K562 (cell line): ENCODE measurements around the gene ZNF598. TPM values are rescaled to one million over a fixed set of nuclear protein-coding genes. Genes with fewer than 3 reads are reported as not detected.

ENCODE experiments used
- ATF3 ChIP-seq, 2 experiments: fragments of 450-650 bp in 1 of 2; sonication (generic) in 1 of 2; formaldehyde crosslinking in 1 of 2; IDR thresholded peaks in 1 of 2; conservative IDR thresholded peaks in 1 of 2; 2 replicates each; pipeline versions ENCODE4 v1.6.1 to v1.8.1; 2016 to 2023; ENCODE audit warnings: mild to moderate bottlenecking in 2 of 2, moderate library complexity in 2 of 2, inconsistent platforms in 1 of 2, missing genetic modification reagents in 1 of 2
- BRD9 ChIP-seq: fragments of 450-650 bp; IDR thresholded peaks from 2 replicates; pipeline ENCODE4 v1.6.1; 2018; ENCODE audit warnings: low read depth; ENCODE audit not compliant: partially characterized antibody
- CXXC5 ChIP-seq: fragments of 250-450 bp; sonication (Bioruptor Pico); IDR thresholded peaks from 2 replicates; pipeline ENCODE4 v1.8.0; 2022; ENCODE audit warnings: inconsistent platforms, mild to moderate bottlenecking, moderate library complexity
- DEAF1 ChIP-seq: fragments of 450-650 bp; formaldehyde crosslinking; IDR thresholded peaks from 2 replicates; pipeline ENCODE4 v1.4.0; 2020; ENCODE audit warnings: mild to moderate bottlenecking, moderate library complexity
- HSF4 ChIP-seq: fragments of 250-450 bp; sonication (Bioruptor Pico); IDR thresholded peaks from 2 replicates; pipeline ENCODE4 v2.1.2; 2022; ENCODE audit warnings: mild to moderate bottlenecking, moderate library complexity, borderline replicate concordance
- KDM1A ChIP-seq, 2 experiments: fragments of 450-650 bp; IDR thresholded peaks; 2 replicates each; pipeline ENCODE4 v1.6.1; 2016; ENCODE audit warnings: mild to moderate bottlenecking in 2 of 2
- NFIC ChIP-seq: fragments of 450-650 bp; IDR thresholded peaks from 2 replicates; pipeline ENCODE4 v1.6.1; 2017; ENCODE audit warnings: mild to moderate bottlenecking, inconsistent platforms
- SMAD4 ChIP-seq: fragments of 250-450 bp; sonication (Bioruptor Pico); conservative IDR thresholded peaks from 2 replicates; pipeline ENCODE4 v1.8.0; 2021; ENCODE audit warnings: inconsistent platforms, mild to moderate bottlenecking, moderate library complexity
- SMARCB1 ChIP-seq: IDR thresholded peaks from 2 replicates; pipeline ENCODE4 v1.6.1; 2011; ENCODE audit warnings: improper control_type of control experiment, low read depth; ENCODE audit not compliant: insufficient read length
- TCFL5 ChIP-seq: fragments of 250-450 bp; sonication (Bioruptor Pico); conservative IDR thresholded peaks from 2 replicates; pipeline ENCODE4 v1.6.1; 2021; ENCODE audit warnings: mild to moderate bottlenecking, moderate library complexity, matching md5 sums
- XRCC4 ChIP-seq: IDR thresholded peaks from one replicate; pipeline ENCODE4 v1.6.1; 2011; ENCODE audit not compliant: insufficient read depth, insufficient read length; ENCODE audit errors: extremely low read depth
- XRCC5 ChIP-seq: fragments of 200-400 bp; formaldehyde crosslinking; IDR thresholded peaks from 2 replicates; pipeline ENCODE4 v1.6.1; 2017; ENCODE audit warnings: low read depth, mild to moderate bottlenecking, low read length
- ZHX1 ChIP-seq: fragments of 150-350 bp; conservative IDR thresholded peaks from 2 replicates; pipeline ENCODE4 v1.6.1; 2014; ENCODE audit warnings: low read length
- ZNF324 ChIP-seq: fragments of 250-450 bp; sonication (Bioruptor Pico); IDR thresholded peaks from 2 replicates; pipeline ENCODE4 v1.4.0; 2020; ENCODE audit warnings: mild to moderate bottlenecking
- ZNF589 ChIP-seq: fragments of 200-800 bp; sonication (Bioruptor generic); IDR thresholded peaks from 2 replicates; pipeline ENCODE4 v1.6.1; 2016; ENCODE audit warnings: low read depth, missing genetic modification characterization, missing compliant biosample characterization
- ZNF79 ChIP-seq: fragments of 250-450 bp; sonication (Bioruptor Pico); IDR thresholded peaks from 2 replicates; pipeline ENCODE4 v1.4.0; 2020; ENCODE audit warnings: low read depth, mild to moderate bottlenecking, moderate library complexity
- polyA plus RNA-seq, 8 experiments: library from polyadenylated mRNA; depleted of rRNA in 4 of 8; stranded (reverse) in 5 of 8; unstranded in 3 of 8; fragments of >200 nt; fragmentation: Nextera tagmentation in 2 of 8; fragmentation: Illumina TruSeq in 1 of 8; extraction: Ambion mirVana in 2 of 8; extraction: Trizol in 1 of 8; gene quantifications; 2 replicates each; pipeline versions ENCODE4 v1.2.1 to v1.2.3, GENCODE V29; 2011 to 2014; ENCODE audit warnings: inconsistent platforms in 1 of 8, missing spikeins in 1 of 8
- total RNA-seq, 7 experiments: library from RNA; depleted of rRNA in 6 of 7; stranded (reverse); fragments of >200 nt in 6 of 7; fragmentation: Illumina TruSeq in 2 of 7; extraction: Trizol in 2 of 7; gene quantifications; 2 replicates each; pipeline versions ENCODE4 v1.2.1 to v1.2.3, GENCODE V29; 2011 to 2021; ENCODE audit warnings: low replicate concordance in 1 of 7
- TF ChIP-seq, protein P1 (sequence below): sonication (generic); formaldehyde crosslinking; IDR thresholded peaks from 2 replicates; pipeline ENCODE4 v1.8.1; 2023; ENCODE audit warnings: mild to moderate bottlenecking, missing genetic modification reagents
- TF ChIP-seq, protein P2 (sequence below): fragments of 250-450 bp; sonication (Bioruptor Pico); IDR thresholded peaks from 2 replicates; pipeline ENCODE4 v1.8.0; 2021; ENCODE audit warnings: moderate library complexity, mild to moderate bottlenecking, inconsistent platforms

The ZNF598 gene
- total and polyA plus RNA-seq, 9 of the 15 experiments (the other 6 are each of a cell fraction or from before 2014, with no cell fraction given), result 0.11 to 115 (median 29.6) TPM

DNA sequence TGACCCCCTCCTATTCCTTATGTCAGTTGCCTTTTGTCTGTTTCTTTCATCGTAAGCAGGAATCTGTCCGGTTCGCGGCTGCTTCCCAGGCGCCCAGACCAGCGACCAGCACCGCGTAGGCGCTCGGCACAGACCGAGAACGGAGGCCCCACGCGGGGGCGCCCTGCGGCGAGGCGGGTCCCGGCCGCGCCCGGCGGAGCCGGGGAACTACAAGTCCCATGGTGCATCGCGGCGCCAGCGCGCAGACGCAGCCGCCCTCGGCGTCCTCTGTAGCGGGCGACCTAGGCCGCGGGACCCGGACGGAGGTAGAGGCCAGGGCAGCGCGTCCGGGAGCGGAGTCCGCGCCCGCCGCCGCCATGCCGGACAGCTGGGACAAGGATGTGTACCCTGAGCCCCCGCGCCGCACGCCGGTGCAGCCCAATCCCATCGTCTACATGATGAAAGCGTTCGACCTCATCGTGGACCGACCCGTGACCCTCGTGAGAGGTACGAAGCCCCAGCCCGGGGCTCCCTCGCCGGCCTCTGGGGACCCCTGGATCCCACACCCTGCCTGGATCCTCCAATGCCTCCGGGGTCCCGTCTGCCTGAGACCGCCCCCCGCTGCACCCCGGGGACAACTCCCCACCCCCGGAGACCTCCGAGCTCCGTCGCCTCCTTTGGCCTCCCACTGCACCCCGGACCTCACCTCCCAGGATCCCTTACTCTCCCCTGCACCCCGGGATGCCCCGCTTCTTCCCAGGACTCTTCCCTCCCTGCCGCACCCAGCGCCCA, 50.2 kb downstream of the ZNF598 start, which contains the start of gene NDUFB10 (continued):
- TF ChIP-seq, protein P1, sequence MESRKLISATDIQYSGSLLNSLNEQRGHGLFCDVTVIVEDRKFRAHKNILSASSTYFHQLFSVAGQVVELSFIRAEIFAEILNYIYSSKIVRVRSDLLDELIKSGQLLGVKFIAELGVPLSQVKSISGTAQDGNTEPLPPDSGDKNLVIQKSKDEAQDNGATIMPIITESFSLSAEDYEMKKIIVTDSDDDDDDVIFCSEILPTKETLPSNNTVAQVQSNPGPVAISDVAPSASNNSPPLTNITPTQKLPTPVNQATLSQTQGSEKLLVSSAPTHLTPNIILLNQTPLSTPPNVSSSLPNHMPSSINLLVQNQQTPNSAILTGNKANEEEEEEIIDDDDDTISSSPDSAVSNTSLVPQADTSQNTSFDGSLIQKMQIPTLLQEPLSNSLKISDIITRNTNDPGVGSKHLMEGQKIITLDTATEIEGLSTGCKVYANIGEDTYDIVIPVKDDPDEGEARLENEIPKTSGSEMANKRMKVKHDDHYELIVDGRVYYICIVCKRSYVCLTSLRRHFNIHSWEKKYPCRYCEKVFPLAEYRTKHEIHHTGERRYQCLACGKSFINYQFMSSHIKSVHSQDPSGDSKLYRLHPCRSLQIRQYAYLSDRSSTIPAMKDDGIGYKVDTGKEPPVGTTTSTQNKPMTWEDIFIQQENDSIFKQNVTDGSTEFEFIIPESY (CRISPR knock-in tag), result peak; percentile 81
- TF ChIP-seq BRD9 (no peak), ZNF589 (CRISPR knock-in tag) (no peak), ZNF79 (no peak), ATF3 (IDR thresholded peaks at IDR 0.05) (no peak), ATF3 (CRISPR knock-in tag; conservative IDR thresholded peaks at IDR 0.05) (peak; percentile 44; the same call in 1 of the 2 replicates), CXXC5 (peak; percentile 96), XRCC5 (peak; percentile 86; the same call in 1 of the 2 replicates), DEAF1 (no peak), KDM1A (IDR thresholded peaks at IDR 0.05) (no peak), ZNF324 (CRISPR knock-in tag) (no peak), SMARCB1 (no peak), XRCC4 (no peak), HSF4 (CRISPR knock-in tag) (no peak), TCFL5 (CRISPR knock-in tag) (no peak), NFIC (no peak; the same call in 1 of the 2 replicates), SMAD4 (CRISPR knock-in tag) (peak; percentile 82), ZHX1 (no peak)
- TF ChIP-seq, protein P2, sequence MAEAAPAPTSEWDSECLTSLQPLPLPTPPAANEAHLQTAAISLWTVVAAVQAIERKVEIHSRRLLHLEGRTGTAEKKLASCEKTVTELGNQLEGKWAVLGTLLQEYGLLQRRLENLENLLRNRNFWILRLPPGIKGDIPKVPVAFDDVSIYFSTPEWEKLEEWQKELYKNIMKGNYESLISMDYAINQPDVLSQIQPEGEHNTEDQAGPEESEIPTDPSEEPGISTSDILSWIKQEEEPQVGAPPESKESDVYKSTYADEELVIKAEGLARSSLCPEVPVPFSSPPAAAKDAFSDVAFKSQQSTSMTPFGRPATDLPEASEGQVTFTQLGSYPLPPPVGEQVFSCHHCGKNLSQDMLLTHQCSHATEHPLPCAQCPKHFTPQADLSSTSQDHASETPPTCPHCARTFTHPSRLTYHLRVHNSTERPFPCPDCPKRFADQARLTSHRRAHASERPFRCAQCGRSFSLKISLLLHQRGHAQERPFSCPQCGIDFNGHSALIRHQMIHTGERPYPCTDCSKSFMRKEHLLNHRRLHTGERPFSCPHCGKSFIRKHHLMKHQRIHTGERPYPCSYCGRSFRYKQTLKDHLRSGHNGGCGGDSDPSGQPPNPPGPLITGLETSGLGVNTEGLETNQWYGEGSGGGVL (CRISPR knock-in tag), result no peak
